IMR-90 (cell line): ENCODE results near the gene FUT2. TPM values are rescaled to one million over a fixed set of nuclear protein-coding genes. Genes with fewer than 3 reads are reported as not detected.

Experiments used
- ATAC-seq: fragments of 200-7000 bp; cut with Tn5 transposase; 2 replicates; pipeline ENCODE4 v1.9.1; 2020; ENCODE audit warnings: low read depth, mild to moderate bottlenecking, moderate library complexity
- BruUV-seq: library from RNA; stranded (reverse); fragments of 400-500 nt; replicated peaks from 2 replicates; lab custom pipeline; 2021; lab: Mats Ljungman, UMichigan
- CTCF ChIA-PET: fragments of 300-600 bp; formaldehyde crosslinking; extraction: SDS; loops from one replicate; lab custom pipeline; 2021; ENCODE audit warnings: antibody characterized with exemption; lab: Yijun Ruan, JAX
- POLR2A ChIA-PET: fragments of 300-600 bp; sonication (Branson Sonifier 250); formaldehyde crosslinking; loops from one replicate; lab custom pipeline; 2022; ENCODE audit warnings: antibody characterized with exemption; ENCODE audit not compliant: unreplicated experiment; lab: Charles Lee
- DNase-seq: peaks from one replicate; pipeline ENCODE4 v3.0.0; 2013
- H2AFZ ChIP-seq: replicated peaks from 2 replicates; pipeline ENCODE3; 2013; ENCODE audit warnings: low read length, mild to moderate bottlenecking; ENCODE audit not compliant: poor library complexity
- H2AK5ac ChIP-seq: 2 replicates; pipeline ENCODE4 v1.6.1; 2013; ENCODE audit warnings: low read depth, low read length, inconsistent platforms
- H2AK9ac ChIP-seq: replicated peaks from 2 replicates; pipeline ENCODE3; 2013; ENCODE audit warnings: mild to moderate bottlenecking, low read depth, low read length, moderate library complexity; ENCODE audit not compliant: poor library complexity
- H2BK120ac ChIP-seq: 2 replicates; pipeline ENCODE4 v1.6.1; 2013; ENCODE audit warnings: low read depth, low read length, inconsistent platforms
- H2BK15ac ChIP-seq: 3 replicates; pipeline ENCODE4 v1.6.1; 2013; ENCODE audit warnings: low read depth, low read length, inconsistent platforms
- H2BK20ac ChIP-seq: 2 replicates; pipeline ENCODE4 v1.6.1; 2013; ENCODE audit warnings: low read depth, mild to moderate bottlenecking, inconsistent platforms, low read length, moderate library complexity
- H2BK5ac ChIP-seq: 2 replicates; pipeline ENCODE4 v1.6.1; 2013; ENCODE audit warnings: mild to moderate bottlenecking, low read depth, low read length, inconsistent platforms; ENCODE audit not compliant: poor library complexity, severe bottlenecking
- H3K14ac ChIP-seq: replicated peaks from 2 replicates; pipeline ENCODE4 v1.6.1; 2013; ENCODE audit warnings: low read depth, low read length, inconsistent platforms
- H3K18ac ChIP-seq: 2 replicates; pipeline ENCODE4 v1.6.1; 2013; ENCODE audit warnings: low read depth, low read length, control low read depth
- H3K23ac ChIP-seq: 2 replicates; pipeline ENCODE4 v1.6.1; 2013; ENCODE audit warnings: low read depth, low read length, inconsistent platforms
- H3K27ac ChIP-seq: 2 replicates; pipeline ENCODE4 v1.5.1; 2013; ENCODE audit warnings: mild to moderate bottlenecking, control low read depth, low read length; ENCODE audit not compliant: insufficient read depth
- H3K27me3 ChIP-seq: 2 replicates; pipeline ENCODE4 v1.6.1; 2013; ENCODE audit warnings: low read length; ENCODE audit not compliant: control insufficient read depth, insufficient read depth
- H3K36me3 ChIP-seq: 2 replicates; pipeline ENCODE4 v1.6.1; 2013; ENCODE audit warnings: low read length, mixed read lengths; ENCODE audit not compliant: control insufficient read depth, insufficient read depth
- H3K4ac ChIP-seq: 2 replicates; pipeline ENCODE4 v1.6.1; 2013; ENCODE audit warnings: low read depth, low read length, inconsistent platforms
- H3K4me1 ChIP-seq: 2 replicates; pipeline ENCODE4 v1.6.1; 2013; ENCODE audit warnings: low read length, mixed read lengths; ENCODE audit not compliant: control insufficient read depth, insufficient read depth
- H3K4me2 ChIP-seq: 2 replicates; pipeline ENCODE4 v1.6.1; 2013; ENCODE audit warnings: low read depth, mild to moderate bottlenecking, control low read depth, low read length, moderate library complexity
- H3K4me3 ChIP-seq: 2 replicates; pipeline ENCODE4 v1.5.1; 2013; ENCODE audit warnings: low read depth, mild to moderate bottlenecking, control low read depth, low read length, moderate library complexity; ENCODE audit not compliant: insufficient read depth
- H3K56ac ChIP-seq: 2 replicates; pipeline ENCODE4 v1.6.1; 2013; ENCODE audit warnings: low read length, inconsistent platforms; ENCODE audit not compliant: insufficient read depth; ENCODE audit errors: extremely low read depth
- H3K79me1 ChIP-seq, 2 experiments: 2 replicates each; pipeline ENCODE4 v1.6.1; 2013; ENCODE audit warnings: low read length in 2 of 2, inconsistent platforms in 1 of 2, low read depth in 1 of 2
- H3K9ac ChIP-seq: 2 replicates; pipeline ENCODE4 v1.6.1; 2013; ENCODE audit warnings: low read depth, low read length, control low read depth
- H3K9me1 ChIP-seq: 2 replicates; pipeline ENCODE4 v1.6.1; 2013; ENCODE audit warnings: low read length, inconsistent platforms; ENCODE audit not compliant: insufficient read depth
- H3K9me3 ChIP-seq: 2 replicates; pipeline ENCODE4 v1.6.1; 2013; ENCODE audit warnings: low read length; ENCODE audit not compliant: control insufficient read depth, insufficient read depth
- H4K20me1 ChIP-seq: 2 replicates; pipeline ENCODE4 v1.6.1; 2013; ENCODE audit warnings: low read length, inconsistent platforms; ENCODE audit not compliant: insufficient read depth
- H4K5ac ChIP-seq: 2 replicates; pipeline ENCODE4 v1.6.1; 2013; ENCODE audit warnings: mild to moderate bottlenecking, low read depth, low read length, control low read depth
- H4K8ac ChIP-seq, 2 experiments: 2 replicates each; pipeline ENCODE4 v1.6.1; 2013; ENCODE audit warnings: low read depth in 2 of 2, low read length in 2 of 2, control low read depth in 1 of 2, inconsistent platforms in 1 of 2
- H4K91ac ChIP-seq: 2 replicates; pipeline ENCODE4 v1.6.1; 2013; ENCODE audit warnings: low read depth, low read length, inconsistent platforms; ENCODE audit not compliant: insufficient read depth
- CHD1 ChIP-seq: IDR thresholded peaks from 2 replicates; pipeline ENCODE4 v1.6.1; 2012; ENCODE audit warnings: low read depth, low read length, improper control_type of control experiment
- MXI1 ChIP-seq: IDR thresholded peaks from 2 replicates; pipeline ENCODE4 v1.6.1; 2012; ENCODE audit warnings: low read depth, mild to moderate bottlenecking, low read length, moderate library complexity, borderline replicate concordance
- WGBS, 2 experiments: methylation state at CpG; one replicate each; pipeline versions ENCODE4 v1.1.5 to v1.1.7; 2013; ENCODE audit warnings: missing lambda C conversion rate in 2 of 2; ENCODE audit not compliant: insufficient read length in 1 of 2; ENCODE audit errors: extremely low coverage in 2 of 2; 5-methylcytosine and 5-hydroxymethylcytosine counted together
- dilution Hi-C: fragments of 300-500 bp; cut with HindIII; formaldehyde crosslinking; loops from one replicate; pipeline ENCODE4 v1.14.3; 2018; ENCODE audit warnings: low sequenced_read_pairs; ENCODE audit not compliant: unreplicated experiment
- in situ Hi-C: fragments of 300-500 bp; cut with MboI; formaldehyde crosslinking; loops from 3 replicates; pipeline ENCODE4 v1.14.3; 2019; ENCODE audit warnings: low sequenced_read_pairs, inconsistent platforms, mixed read lengths
- intact Hi-C: fragments of 100-400 bp; cut with micrococcal nuclease; formaldehyde crosslinking; loops from 2 replicates; pipeline ENCODE4 v1.10.0; 2022
- polyA plus RNA-seq, 3 experiments: library from polyadenylated mRNA; depleted of rRNA; stranded (reverse); fragments of >200 nt; gene quantifications; 2 replicates each; pipeline ENCODE4 v1.2.3, GENCODE V29; 2012; ENCODE audit warnings: low replicate concordance in 1 of 3
- total RNA-seq: library from RNA; depleted of rRNA; stranded (reverse); fragments of >200 nt; gene quantifications from 2 replicates; pipeline ENCODE4 v1.2.3, GENCODE V29; 2012
- TF ChIP-seq, protein P1 (sequence below): fragments of 150-350 bp; IDR thresholded peaks from 2 replicates; pipeline ENCODE4 v1.6.1; 2017; ENCODE audit warnings: mild to moderate bottlenecking, antibody characterized with exemption, low read length, low read depth

FUT2 gene
- total and polyA plus RNA-seq, 2 of the 4 experiments (the other 2 are of a cell fraction): not detected

DNA sequence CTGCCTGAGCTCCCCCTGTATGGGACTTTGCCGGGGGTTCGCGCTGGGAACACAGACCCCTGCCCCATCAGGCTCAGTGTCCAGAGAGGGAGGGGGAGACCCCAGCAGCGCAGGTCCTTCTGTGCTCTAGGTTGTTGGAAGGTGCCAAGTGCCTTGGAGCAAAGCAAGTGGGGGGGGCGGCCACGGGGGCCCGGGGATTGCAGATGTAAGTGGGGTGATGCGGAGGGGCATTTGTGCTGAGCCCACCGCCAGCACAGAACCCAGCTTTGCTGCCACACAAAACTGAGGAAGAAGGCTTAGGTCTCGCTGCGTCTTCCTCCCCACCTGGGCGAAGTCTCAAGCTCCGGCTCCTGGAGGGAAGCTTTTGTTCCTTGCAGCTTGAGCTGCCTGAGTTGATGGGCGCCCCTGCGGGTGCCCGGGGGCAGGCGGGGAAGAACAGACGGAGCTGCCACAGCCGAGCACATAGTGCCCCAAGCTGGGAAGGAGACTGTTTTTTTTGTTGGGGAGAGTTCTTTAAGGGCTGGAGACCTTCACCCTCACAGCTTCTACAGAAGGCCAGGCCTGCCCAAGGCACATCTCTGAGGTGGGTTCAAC, 21.5 kb upstream of the FUT2 start:
- H3K14ac ChIP-seq: no peak overlapping the region
- H3K27ac ChIP-seq: no peak overlapping the region
- no peaks in the 10 kb centered on the region for H3K9me1 ChIP-seq
- H2BK5ac ChIP-seq: no peak overlapping the region
- DNase-seq: no peak
- H3K18ac ChIP-seq: no peak overlapping the region
- H3K36me3 ChIP-seq: no peaks in the 10 kb centered on the region
- no peak overlapping the region for H4K91ac ChIP-seq
- no peak overlapping the region for H2AK9ac ChIP-seq
- H2BK20ac ChIP-seq: no peak overlapping the region
- ATAC-seq: no peak
- H3K4ac ChIP-seq: no peak overlapping the region
- peaks cover 9% of the 10 kb centered on the region; the same call in 1 of the 2 replicates for H3K27me3 ChIP-seq
- dilution Hi-C loops (no loop called here), in situ Hi-C loops (no loop called here), intact Hi-C loops (loop anchor here (2.0 kb wide), 1 partner anchor 40 kb away; no protein-coding TSS in a partner anchor)
- H3K4me2 ChIP-seq: no peak overlapping the region
- H3K56ac ChIP-seq: no peak overlapping the region
- H3K23ac ChIP-seq: no peak overlapping the region
- H2AK5ac ChIP-seq: no peak overlapping the region
- no peaks in the 10 kb centered on the region for H3K79me1 ChIP-seq
- H2AFZ ChIP-seq: no peak overlapping the region
- ChIA-PET POLR2A (no interaction called here), CTCF (no interaction called here)
- no peak overlapping the region for H4K5ac ChIP-seq
- no peaks in the 10 kb centered on the region for H4K20me1 ChIP-seq
- no peak overlapping the region for H3K4me3 ChIP-seq
- WGBS, 2 experiments: 81% methylated on average over 3 of the region's 19 CpGs; no CpG with 5 or more reads in 1 of the 2 experiments
- H4K8ac ChIP-seq: no peak overlapping the region
- H3K9me3 ChIP-seq: no peaks in the 10 kb centered on the region
- H2BK15ac ChIP-seq: no peak overlapping the region
- TF ChIP-seq, protein P1, sequence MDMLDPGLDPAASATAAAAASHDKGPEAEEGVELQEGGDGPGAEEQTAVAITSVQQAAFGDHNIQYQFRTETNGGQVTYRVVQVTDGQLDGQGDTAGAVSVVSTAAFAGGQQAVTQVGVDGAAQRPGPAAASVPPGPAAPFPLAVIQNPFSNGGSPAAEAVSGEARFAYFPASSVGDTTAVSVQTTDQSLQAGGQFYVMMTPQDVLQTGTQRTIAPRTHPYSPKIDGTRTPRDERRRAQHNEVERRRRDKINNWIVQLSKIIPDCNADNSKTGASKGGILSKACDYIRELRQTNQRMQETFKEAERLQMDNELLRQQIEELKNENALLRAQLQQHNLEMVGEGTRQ: no peak
- TF ChIP-seq MXI1 (no peak), CHD1 (no peak)
- BruUV-seq: no TSS peak
- H3K4me1 ChIP-seq: no peaks in the 10 kb centered on the region
- no peak overlapping the region for H3K9ac ChIP-seq
- no peak overlapping the region for H2BK120ac ChIP-seq
